HUES48 (cell line): Measurements from ENCODE around the gene ZFHX3.

Experiments used
- H3K27ac ChIP-seq: one replicate; pipeline ENCODE4 v1.7.0; 2013; ENCODE audit warnings: low read depth, low read length, inconsistent platforms
- H3K27me3 ChIP-seq: 2 replicates; pipeline ENCODE4 v1.6.1; 2013; ENCODE audit warnings: mild to moderate bottlenecking, low read length; ENCODE audit not compliant: control insufficient read depth, insufficient read depth
- H3K36me3 ChIP-seq: 2 replicates; pipeline ENCODE4 v1.6.1; 2013; ENCODE audit warnings: low read length; ENCODE audit not compliant: control insufficient read depth, insufficient read depth
- H3K4me1 ChIP-seq: 2 replicates; pipeline ENCODE4 v1.6.1; 2013; ENCODE audit warnings: mild to moderate bottlenecking, low read length; ENCODE audit not compliant: control insufficient read depth, insufficient read depth
- H3K4me3 ChIP-seq: 2 replicates; pipeline ENCODE4 v1.5.1; 2013; ENCODE audit warnings: mild to moderate bottlenecking, low read depth, low read length
- H3K9ac ChIP-seq: 2 replicates; pipeline ENCODE4 v1.6.1; 2013; ENCODE audit warnings: mild to moderate bottlenecking, low read depth, low read length, moderate library complexity
- H3K9me3 ChIP-seq: 2 replicates; pipeline ENCODE4 v1.6.1; 2013; ENCODE audit warnings: low read length; ENCODE audit not compliant: control insufficient read depth, insufficient read depth

ZFHX3 gene

DNA sequence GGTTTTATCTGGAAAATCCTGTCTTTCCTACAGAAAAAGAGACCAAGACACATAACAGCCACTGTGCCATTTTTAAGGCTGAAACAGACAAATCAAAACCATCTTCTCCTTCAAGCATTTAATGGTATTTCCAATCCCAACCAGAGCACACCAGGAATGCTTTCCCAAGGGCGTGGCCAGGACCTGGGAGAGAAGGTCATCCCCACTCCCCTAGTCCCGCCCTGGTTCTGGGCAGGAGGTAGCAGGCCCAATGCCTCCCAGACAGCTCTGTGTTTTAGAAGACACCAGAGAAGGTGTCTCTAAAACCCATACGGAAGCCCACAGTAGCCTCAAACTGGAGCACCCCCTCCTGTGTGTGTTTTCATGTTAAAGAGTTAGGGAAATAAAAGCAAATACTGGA, 214.4 kb downstream of the ZFHX3 start:
- Histone ChIP-seq H3K4me1 (peaks cover under 1% of the 10 kb centered on the region; the same call in 1 of the 2 replicates), H3K27ac (no peak overlapping the region), H3K4me3 (no peak overlapping the region), H3K27me3 (no peaks in the 10 kb centered on the region), H3K9ac (no peak overlapping the region), H3K36me3 (no peaks in the 10 kb centered on the region), H3K9me3 (no peaks in the 10 kb centered on the region)

DNA sequence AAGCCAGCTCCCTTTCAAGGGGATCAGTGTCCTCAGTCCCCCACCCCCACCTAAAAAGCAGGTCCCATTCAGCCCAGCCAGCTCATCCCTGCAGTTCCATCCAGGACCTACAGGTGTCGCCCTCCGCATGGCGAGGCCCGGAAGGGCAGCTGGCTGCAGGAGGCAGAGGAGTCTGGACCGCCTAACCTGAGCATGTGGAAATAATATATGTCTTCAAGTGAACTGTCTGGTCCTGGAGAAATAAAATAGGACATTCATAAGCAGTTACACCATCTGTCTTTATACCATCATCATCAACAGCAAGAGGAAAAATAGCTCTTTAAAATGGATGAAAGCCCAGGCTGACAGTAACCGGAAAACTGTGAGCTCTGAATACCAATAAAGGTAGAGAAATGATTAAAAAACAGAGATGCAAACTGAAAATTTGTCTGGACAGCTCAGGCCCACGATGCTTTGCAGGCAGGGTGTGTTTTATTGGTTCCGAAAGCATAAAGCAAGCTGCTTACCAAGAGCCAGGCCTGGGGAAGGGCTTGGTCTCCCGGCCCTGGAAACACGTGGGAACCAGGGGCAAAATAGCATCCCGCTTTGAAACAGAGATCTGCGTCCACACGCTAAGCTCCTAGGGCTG, 215.2 kb downstream of the ZFHX3 start:
- no peaks in the 10 kb centered on the region for H3K9me3 ChIP-seq
- H3K36me3 ChIP-seq, result no peaks in the 10 kb centered on the region
- no peaks in the 10 kb centered on the region for H3K27me3 ChIP-seq
- no peak overlapping the region for H3K4me3 ChIP-seq
- H3K27ac ChIP-seq, result no peak overlapping the region
- no peak overlapping the region for H3K9ac ChIP-seq
- no peaks in the 10 kb centered on the region; the same call in 1 of the 2 replicates for H3K4me1 ChIP-seq

DNA sequence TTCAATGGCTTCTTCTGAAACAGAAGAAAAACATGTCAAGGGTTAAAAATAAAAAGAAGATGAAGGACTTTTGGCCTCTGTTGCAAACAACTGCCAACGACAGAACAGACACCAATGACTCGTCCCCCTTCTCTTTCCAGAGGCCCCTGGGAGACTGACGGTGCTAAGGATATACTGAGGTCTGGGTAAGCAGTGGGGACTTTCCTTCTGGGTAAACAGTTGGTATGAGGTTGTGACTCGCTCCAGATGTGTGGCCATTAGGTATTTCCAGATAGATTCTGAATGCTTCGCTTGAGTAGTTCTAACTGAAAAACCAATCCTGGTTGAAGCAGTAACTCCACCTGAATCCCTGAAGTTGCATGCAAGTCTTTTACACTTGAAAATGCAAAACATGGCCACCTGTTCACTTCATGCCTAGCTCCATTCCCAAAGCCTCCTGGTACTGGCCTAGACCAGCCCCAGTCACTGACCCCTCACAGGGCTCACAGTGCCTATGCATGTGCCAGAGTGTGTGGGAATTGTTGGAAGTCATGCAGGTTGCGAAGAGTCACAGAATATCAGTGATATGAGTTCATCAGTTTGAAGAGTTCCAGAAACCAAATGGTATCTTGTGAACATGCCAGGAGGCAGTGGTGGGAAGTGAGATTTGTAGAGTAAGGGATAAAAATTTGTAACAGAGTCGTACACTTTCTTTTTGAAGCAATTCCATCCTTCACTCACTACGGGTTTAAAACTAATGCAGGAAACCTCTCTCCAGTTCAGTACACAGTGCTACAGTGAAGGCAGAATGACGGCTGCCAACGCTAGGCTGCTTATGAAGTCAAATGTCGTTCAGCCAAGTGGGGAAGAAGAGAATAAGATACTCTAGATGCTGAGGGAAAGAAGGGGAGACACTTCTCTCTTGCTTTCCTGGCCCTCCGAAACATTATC, 217.8 kb downstream of the ZFHX3 start:
- Histone ChIP-seq H3K9ac (no peak overlapping the region), H3K27ac (no peak overlapping the region), H3K4me3 (no peak overlapping the region), H3K36me3 (no peaks in the 10 kb centered on the region), H3K9me3 (no peaks in the 10 kb centered on the region), H3K4me1 (no peaks in the 10 kb centered on the region; the same call in 1 of the 2 replicates), H3K27me3 (no peaks in the 10 kb centered on the region)

DNA sequence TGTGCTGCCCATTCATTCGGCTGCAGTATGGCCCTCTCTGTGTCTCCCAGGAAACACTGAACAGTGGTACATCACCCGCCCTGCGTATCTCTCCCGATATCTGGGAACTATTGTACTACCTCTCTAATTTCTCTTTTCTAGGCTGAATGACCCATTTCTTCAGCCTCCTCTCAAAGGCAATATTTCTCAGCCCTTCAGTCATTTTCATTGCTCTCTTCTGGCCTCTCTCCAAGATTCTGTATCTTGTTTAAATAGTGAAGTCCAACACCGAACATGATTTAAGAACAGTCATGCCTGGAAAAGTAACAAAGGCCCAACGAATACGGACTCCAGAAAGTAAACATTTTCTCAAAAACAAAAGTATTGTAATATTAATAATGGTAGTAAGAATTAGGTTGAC, 220.1 kb downstream of the ZFHX3 start:
- no peak overlapping the region for H3K27ac ChIP-seq
- H3K36me3 ChIP-seq, result no peaks in the 10 kb centered on the region
- no peaks in the 10 kb centered on the region for H3K4me1 ChIP-seq
- no peaks in the 10 kb centered on the region for H3K9me3 ChIP-seq
- H3K4me3 ChIP-seq, result no peak overlapping the region
- H3K9ac ChIP-seq, result no peak overlapping the region
- H3K27me3 ChIP-seq, result no peaks in the 10 kb centered on the region

DNA sequence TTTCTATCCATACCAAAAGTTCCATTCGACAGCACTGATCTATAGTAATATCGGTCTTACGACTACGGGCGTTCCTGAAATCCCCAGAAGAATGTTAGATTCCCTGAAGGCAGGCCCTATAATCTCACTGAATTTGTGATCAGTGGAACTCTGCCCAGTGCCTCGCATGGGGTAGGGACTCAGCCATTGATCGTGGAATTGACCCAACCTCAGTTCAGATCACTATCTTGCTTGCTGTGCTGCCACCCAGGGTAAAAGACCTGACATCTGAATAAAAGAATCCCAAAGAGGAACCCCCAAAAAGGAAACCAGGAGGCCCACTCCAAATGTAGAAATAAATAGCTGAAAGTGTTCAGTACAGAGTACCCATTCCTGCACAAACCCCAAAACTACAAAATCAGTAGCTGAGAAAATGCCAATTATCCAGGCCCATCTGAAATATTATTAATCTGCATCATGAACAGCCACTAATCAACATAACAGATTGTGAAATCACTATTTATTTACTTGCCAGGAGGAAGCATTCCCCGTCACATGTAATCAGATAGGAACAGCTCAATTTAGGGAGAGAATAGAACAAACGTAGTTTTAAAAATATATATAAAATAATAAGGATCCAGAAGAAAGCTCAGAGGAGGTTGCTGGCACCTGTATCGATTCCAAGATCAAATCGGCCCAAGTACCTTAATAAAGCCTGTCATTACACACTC, 221.9 kb downstream of the ZFHX3 start:
- Histone ChIP-seq H3K36me3 (no peaks in the 10 kb centered on the region), H3K27me3 (no peaks in the 10 kb centered on the region), H3K9me3 (no peaks in the 10 kb centered on the region), H3K9ac (no peak overlapping the region), H3K4me1 (no peaks in the 10 kb centered on the region), H3K4me3 (no peak overlapping the region), H3K27ac (no peak overlapping the region)

DNA sequence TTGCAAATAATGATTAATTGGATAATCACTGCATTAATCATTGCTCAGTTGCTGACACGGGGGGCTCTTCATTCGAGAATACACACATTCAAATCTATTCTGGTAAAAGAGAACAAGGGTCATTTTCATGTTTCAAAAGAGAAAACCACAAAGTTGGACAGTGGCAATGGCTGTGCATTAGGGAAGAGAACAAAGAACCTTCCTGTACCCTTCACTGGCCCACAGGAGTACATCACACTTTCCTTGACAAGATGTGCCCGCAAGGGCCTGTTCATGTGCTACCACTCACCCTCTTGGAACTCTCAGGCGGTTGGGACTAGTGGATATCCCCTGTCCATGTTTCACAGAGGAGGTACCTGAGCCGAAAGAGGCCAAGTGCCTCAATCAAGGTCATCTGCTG, 223.2 kb downstream of the ZFHX3 start:
- Histone ChIP-seq H3K9ac (no peak overlapping the region), H3K4me1 (no peaks in the 10 kb centered on the region), H3K27me3 (no peaks in the 10 kb centered on the region), H3K27ac (no peak overlapping the region), H3K36me3 (no peaks in the 10 kb centered on the region), H3K4me3 (no peak overlapping the region), H3K9me3 (no peaks in the 10 kb centered on the region)

DNA sequence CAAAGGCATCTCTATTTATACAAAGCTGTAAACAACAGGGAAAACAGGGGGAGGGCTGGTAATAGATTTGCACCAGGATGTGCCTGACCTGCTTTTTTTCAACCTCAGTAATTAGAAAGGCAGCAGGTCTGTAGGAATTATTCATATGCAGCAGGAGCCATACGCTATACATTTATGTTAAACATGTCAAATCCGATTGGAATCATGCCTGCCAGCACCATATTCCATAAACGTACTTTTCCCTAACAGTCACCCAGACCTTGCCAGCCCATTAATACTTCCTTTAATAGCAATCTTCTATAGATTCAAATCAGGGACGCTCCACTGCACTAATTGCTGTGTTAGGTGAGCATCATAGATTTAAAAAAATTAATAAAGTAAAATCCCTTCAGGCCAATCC, 223.9 kb downstream of the ZFHX3 start:
- Histone ChIP-seq H3K9ac (no peak overlapping the region), H3K4me1 (no peaks in the 10 kb centered on the region), H3K9me3 (no peaks in the 10 kb centered on the region), H3K36me3 (no peaks in the 10 kb centered on the region), H3K27ac (no peak overlapping the region), H3K27me3 (no peaks in the 10 kb centered on the region), H3K4me3 (no peak overlapping the region)

DNA sequence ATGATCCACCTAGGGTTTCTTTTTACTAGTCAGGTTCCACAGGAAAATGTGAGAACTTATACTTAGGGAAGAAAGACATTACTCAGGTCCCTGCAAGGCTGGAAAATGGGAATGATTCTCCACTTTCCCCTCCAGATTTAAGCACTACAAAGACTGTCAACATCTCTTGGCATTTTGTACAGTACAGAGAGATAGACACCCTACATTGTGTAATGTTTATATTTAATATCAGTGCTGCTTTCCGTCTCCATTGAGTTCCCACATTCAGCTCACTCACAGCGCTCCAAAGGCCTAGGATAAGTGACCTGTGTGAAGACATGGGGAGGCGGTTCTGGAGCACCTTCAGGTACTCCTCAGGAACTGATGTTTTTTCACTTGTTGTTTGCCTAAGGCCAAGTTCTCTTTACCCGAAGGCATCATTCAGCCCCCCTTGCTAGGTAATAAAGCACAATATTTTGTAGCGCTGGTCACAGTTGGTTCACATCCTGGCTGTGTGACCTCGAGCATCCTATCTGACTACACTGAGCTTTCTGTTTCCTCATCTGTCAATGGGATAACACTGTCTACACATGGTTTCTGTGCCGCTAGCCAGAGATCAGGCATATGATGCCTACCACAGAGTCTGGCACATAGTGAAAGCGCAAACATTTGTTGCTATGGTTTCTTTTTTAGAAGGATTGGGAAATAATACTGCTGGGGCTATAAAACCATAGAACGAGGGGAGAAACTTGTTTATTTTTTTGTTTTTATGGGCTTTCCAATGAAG, 226.6 kb downstream of the ZFHX3 start:
- no peaks in the 10 kb centered on the region for H3K27me3 ChIP-seq
- H3K27ac ChIP-seq, result no peak overlapping the region
- H3K9me3 ChIP-seq, result no peaks in the 10 kb centered on the region
- no peaks in the 10 kb centered on the region for H3K4me1 ChIP-seq
- H3K36me3 ChIP-seq, result no peaks in the 10 kb centered on the region
- H3K4me3 ChIP-seq, result no peak overlapping the region
- H3K9ac ChIP-seq, result no peak overlapping the region

DNA sequence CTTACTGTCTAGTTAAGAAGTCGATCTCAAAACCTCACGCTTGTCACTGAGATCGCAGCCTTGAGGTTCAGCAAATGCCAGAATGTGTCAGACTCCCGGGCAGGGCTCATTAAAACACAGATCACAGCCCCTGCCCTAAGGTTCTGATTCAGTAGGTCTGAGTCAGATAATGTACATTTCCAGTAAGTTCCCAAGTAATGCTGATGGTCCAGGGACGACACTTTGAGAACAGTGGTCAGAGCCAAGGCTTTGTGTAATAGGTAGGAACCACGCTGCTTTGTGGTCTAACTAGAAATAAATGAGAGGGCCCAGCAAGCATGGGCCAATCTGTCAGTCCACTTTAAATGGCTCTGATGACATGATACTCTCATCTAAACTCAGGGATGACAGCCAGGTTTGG, 228.6 kb downstream of the ZFHX3 start:
- Histone ChIP-seq H3K27me3 (no peaks in the 10 kb centered on the region), H3K9ac (no peak overlapping the region), H3K9me3 (no peaks in the 10 kb centered on the region), H3K36me3 (no peaks in the 10 kb centered on the region), H3K4me1 (no peaks in the 10 kb centered on the region), H3K27ac (no peak overlapping the region), H3K4me3 (no peak overlapping the region)

DNA sequence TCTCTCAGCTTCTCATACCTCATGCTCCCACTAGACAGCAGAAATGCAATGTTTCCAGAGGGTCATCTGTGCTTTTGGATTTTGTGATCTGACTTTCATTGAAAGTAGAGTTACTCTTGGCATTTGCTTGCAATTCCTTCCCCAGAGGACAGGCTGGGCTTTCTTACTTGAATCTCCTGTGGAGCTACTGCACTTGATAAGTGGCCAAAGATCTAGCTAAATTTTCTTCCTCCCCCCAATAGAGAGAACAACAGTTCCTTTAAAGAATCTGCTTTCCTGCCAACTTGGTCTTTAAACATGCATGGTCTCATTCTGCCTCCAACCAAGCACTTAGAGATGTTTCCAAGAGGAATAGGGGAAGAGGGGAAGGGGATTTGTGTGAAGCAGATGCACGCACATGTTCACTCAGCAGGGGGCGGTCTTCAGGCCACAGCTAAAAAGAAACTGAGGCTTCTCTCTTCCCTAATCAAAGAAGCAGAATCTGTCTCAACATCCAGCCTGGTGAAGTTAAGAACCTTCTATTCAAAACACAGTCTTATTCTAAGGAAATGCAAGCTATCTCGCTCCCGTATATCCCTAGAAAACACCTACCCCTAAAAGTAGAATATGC, 229.6 kb downstream of the ZFHX3 start:
- H3K9me3 ChIP-seq, result no peaks in the 10 kb centered on the region
- no peaks in the 10 kb centered on the region for H3K4me1 ChIP-seq
- H3K9ac ChIP-seq, result no peak overlapping the region
- H3K4me3 ChIP-seq, result no peak overlapping the region
- H3K36me3 ChIP-seq, result no peaks in the 10 kb centered on the region
- no peaks in the 10 kb centered on the region for H3K27me3 ChIP-seq
- no peak overlapping the region for H3K27ac ChIP-seq
